Esophagus muscularis mucosa (tissue), 4 donors: ENCODE measurements around the gene FOLR2.

ENCODE experiments used
- CTCF ChIP-seq, 3 experiments: fragments of 200-600 bp in 2 of 3; fragments of 450-650 bp in 1 of 3; sonication (generic) in 2 of 3; IDR thresholded peaks; one replicate each; pipeline ENCODE4 v1.5.1; 2017 to 2019; ENCODE audit warnings: antibody characterized with exemption in 3 of 3, mild to moderate bottlenecking in 2 of 3, moderate library complexity in 1 of 3
- EP300 ChIP-seq: sonication (generic); formaldehyde crosslinking; IDR thresholded peaks from one replicate; pipeline ENCODE4 v1.6.1; 2017; ENCODE audit warnings: antibody characterized with exemption
- POLR2A ChIP-seq: fragments of 450-650 bp; IDR thresholded peaks from one replicate; pipeline ENCODE4 v1.6.1; 2017; ENCODE audit warnings: antibody characterized with exemption, moderate library complexity, mild to moderate bottlenecking, low read depth
- POLR2AphosphoS5 ChIP-seq, 2 donors: sonication (generic); formaldehyde crosslinking; IDR thresholded peaks; one replicate each; pipeline ENCODE4 v1.6.1; 2017; ENCODE audit warnings: antibody characterized with exemption in 2 of 2

DNA sequence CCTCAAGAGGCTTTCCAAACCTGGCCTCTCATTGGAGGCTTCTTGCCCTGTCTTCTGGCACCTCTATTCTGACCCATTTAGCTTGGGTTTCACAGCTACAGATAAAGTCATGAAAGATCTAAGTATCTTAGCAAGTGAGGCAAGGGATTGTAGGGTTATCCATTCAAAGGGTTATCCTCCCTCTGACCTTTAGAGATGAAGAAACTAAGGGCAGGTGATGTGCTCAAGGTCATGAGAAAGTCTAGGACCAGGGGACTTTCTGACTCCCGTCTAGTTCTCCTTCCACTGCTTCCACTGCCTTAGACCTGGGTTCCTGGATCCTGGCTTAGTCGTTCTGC is 20.1 kb downstream of the FOLR2 start:
- TF ChIP-seq CTCF (IDR thresholded peaks at IDR 0.05) (no peak), POLR2A (no peak), POLR2AphosphoS5 (IDR thresholded peaks at IDR 0.05) (no peak), EP300 (no peak)
